HG02938 (cell line): Measurements from ENCODE around the gene PDK1.

ENCODE experiments used
- ATAC-seq: cut with Tn5 transposase; IDR thresholded peaks from one replicate; pipeline ENCODE4 v1.9.1; 2021; ENCODE audit warnings: mild to moderate bottlenecking, moderate library complexity; ENCODE audit not compliant: unreplicated experiment

Gene PDK1

DNA sequence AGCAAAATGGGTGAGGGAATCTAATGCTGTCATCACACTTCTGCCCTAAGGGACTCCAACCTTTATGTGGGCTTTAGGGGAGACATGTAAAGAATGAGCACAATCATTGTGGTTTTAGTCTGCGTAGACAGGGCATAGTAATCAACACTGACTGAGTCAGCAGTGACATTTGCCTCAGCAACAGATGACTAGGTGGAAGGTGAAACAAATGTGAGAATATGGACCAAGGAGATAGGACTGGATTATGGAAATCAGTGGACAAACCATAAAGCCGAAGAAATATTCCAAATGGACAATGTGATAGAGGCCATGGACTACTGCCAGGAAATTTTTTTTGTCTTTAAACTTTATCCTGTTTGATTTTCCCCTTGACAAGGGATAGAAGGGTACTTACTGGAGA lies 83.9 kb downstream of the PDK1 start:
- ATAC-seq, result no peak

DNA sequence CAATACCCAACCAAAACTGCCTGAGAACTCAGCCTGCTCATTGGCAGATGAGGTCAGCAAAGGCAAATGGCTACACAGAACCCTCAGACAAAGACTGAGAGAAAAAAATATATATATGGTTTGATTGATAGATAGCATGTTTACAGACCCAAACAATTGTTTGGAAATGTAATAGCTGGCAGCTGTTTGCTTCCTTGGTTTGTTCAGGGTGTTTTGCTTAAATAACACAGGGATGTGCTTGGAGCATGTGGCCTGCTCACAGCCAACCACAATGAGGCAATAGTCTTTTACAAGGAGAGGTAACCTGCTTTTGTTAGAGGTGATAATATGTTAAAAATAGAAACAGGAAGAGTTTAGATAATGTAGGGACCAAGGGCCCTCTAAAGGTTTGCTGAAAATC lies 84.5 kb downstream of the PDK1 start:
- no peak for ATAC-seq

DNA sequence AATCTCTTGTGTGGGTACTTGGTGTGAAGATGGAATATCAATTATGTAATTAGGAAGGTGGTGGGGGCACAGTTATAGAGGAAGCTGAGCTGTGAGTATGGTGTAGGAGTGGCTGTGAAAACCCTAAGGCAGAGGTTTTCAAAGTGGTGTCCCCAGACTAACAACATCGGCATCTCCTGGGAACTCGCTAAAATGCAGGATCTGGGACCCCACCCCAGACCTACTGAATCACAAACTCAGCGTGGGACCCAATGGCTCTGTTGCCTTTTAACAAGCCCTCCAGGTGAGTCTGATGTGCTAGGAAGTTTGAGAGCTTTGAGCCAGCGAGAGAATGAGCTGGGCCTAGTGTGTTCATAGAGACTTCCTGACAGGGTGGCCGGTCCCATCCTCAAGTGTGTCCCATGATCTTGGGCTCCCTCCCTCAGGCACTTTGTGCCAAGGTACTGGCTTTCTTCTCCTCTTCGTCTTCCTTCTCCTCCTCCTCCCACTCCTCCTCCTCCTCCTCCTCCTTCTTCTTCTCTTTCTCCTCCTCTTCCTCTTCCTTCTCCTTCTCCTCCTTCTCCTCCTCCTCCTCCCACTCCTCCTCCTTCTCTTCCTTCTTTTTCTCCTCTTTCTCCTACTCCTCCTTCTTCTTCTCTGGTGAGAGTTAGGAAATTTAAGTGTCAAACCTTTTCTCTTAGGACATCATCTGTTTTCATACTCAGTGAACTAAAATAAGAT lies 86.6 kb downstream of the PDK1 start:
- no peak for ATAC-seq

GRCh38 chr2:172643142-172643541 lies 87.3 kb downstream of the PDK1 start:
- no peak for ATAC-seq

- ATAC-seq, result no peak
These were observed 91.5 kb downstream of the PDK1 start for GRCh38 chr2:172647439-172647838.

GRCh38 chr2:172655091-172655837 lies 99.4 kb downstream of the PDK1 start:
- no peak for ATAC-seq

DNA sequence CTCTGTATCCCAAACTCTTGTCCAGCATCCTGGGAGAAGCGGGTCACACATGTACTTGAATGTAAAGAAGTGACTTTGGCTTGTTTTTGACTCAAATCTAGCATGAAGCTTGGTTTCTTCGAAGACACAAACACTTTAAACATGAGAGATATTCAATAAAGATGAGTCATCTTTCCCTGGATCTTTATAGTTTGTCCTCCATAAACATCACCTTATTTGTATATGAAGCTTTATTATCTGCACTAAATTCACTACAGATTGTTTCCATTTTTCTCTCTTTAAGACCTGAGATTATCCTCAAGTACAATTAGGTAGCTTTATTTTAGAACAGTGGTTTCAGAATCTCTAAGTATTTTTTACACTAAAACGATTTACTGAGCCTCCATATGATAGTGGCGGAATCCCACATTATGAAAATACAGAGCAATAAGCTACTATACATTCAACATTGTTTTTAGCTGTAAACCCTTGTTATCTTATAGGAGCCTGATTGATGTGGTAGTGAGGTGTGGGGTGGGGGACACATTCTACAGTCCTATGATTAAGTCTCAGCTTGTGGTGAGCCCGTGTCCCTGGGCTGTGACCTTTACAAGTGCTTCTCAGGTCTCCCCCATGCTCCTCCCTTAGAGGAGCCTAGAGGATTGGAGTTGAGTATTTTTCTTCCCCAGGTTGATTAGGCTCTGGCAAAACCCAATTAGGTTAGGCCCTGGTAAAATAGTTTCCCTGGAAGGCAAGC lies 100.1 kb downstream of the PDK1 start:
- no peak for ATAC-seq
